Breast epithelium (tissue), 3 donors: Measurements from ENCODE around the gene HADH.

Experiments
- CTCF ChIP-seq, 3 donors: fragments of 450-650 bp; IDR thresholded peaks; one replicate each; pipeline ENCODE4 v1.5.1; 2016 to 2017; ENCODE audit warnings: antibody characterized with exemption in 3 of 3, mild to moderate bottlenecking in 3 of 3, moderate library complexity in 3 of 3
- POLR2A ChIP-seq: fragments of 450-650 bp; IDR thresholded peaks from one replicate; pipeline ENCODE4 v1.6.1; 2016; ENCODE audit warnings: antibody characterized with exemption, mild to moderate bottlenecking, moderate library complexity

- TF ChIP-seq CTCF (IDR thresholded peaks at IDR 0.05) (no peak), POLR2A (no peak)
Observed at GRCh38 chr4:108047199-108047598, 57.5 kb downstream of the HADH start.
